HUES48 (cell line): ENCODE data around the gene SLC4A8.

Experiments used
- H3K27ac ChIP-seq: one replicate; pipeline ENCODE4 v1.7.0; 2013; ENCODE audit warnings: low read depth, low read length, inconsistent platforms
- H3K27me3 ChIP-seq: 2 replicates; pipeline ENCODE4 v1.6.1; 2013; ENCODE audit warnings: mild to moderate bottlenecking, low read length; ENCODE audit not compliant: control insufficient read depth, insufficient read depth
- H3K36me3 ChIP-seq: 2 replicates; pipeline ENCODE4 v1.6.1; 2013; ENCODE audit warnings: low read length; ENCODE audit not compliant: control insufficient read depth, insufficient read depth
- H3K4me1 ChIP-seq: 2 replicates; pipeline ENCODE4 v1.6.1; 2013; ENCODE audit warnings: mild to moderate bottlenecking, low read length; ENCODE audit not compliant: control insufficient read depth, insufficient read depth
- H3K4me3 ChIP-seq: 2 replicates; pipeline ENCODE4 v1.5.1; 2013; ENCODE audit warnings: mild to moderate bottlenecking, low read depth, low read length
- H3K9ac ChIP-seq: 2 replicates; pipeline ENCODE4 v1.6.1; 2013; ENCODE audit warnings: mild to moderate bottlenecking, low read depth, low read length, moderate library complexity
- H3K9me3 ChIP-seq: 2 replicates; pipeline ENCODE4 v1.6.1; 2013; ENCODE audit warnings: low read length; ENCODE audit not compliant: control insufficient read depth, insufficient read depth

Gene SLC4A8

GRCh38 chr12:51409846-51410245, 14.8 kb upstream of the SLC4A8 start:
- Histone ChIP-seq H3K9ac (no peak overlapping the region), H3K36me3 (no peaks in the 10 kb centered on the region), H3K4me1 (no peaks in the 10 kb centered on the region), H3K27ac (no peak overlapping the region), H3K9me3 (no peaks in the 10 kb centered on the region), H3K27me3 (no peaks in the 10 kb centered on the region), H3K4me3 (no peak overlapping the region)

- H3K4me3 ChIP-seq = no peak overlapping the region
- H3K27ac ChIP-seq = no peak overlapping the region
- no peaks in the 10 kb centered on the region for H3K27me3 ChIP-seq
- no peak overlapping the region for H3K9ac ChIP-seq
- H3K36me3 ChIP-seq = no peaks in the 10 kb centered on the region
- H3K9me3 ChIP-seq = no peaks in the 10 kb centered on the region
- H3K4me1 ChIP-seq = no peaks in the 10 kb centered on the region
Observed at GRCh38 chr12:51413149-51413548, 11.5 kb upstream of the SLC4A8 start.

GRCh38 chr12:51413791-51414190, 10.8 kb upstream of the SLC4A8 start:
- H3K9ac ChIP-seq = no peak overlapping the region
- H3K9me3 ChIP-seq = no peaks in the 10 kb centered on the region
- H3K27me3 ChIP-seq = no peaks in the 10 kb centered on the region
- no peaks in the 10 kb centered on the region for H3K36me3 ChIP-seq
- H3K27ac ChIP-seq = no peak overlapping the region
- no peak overlapping the region for H3K4me3 ChIP-seq
- H3K4me1 ChIP-seq = peaks cover 2% of the 10 kb centered on the region

- Histone ChIP-seq H3K9ac (no peak overlapping the region), H3K4me1 (peaks cover 17% of the 10 kb centered on the region), H3K27me3 (no peaks in the 10 kb centered on the region), H3K4me3 (no peak overlapping the region), H3K9me3 (no peaks in the 10 kb centered on the region), H3K27ac (no peak overlapping the region), H3K36me3 (no peaks in the 10 kb centered on the region)
Observed at GRCh38 chr12:51415931-51416330, 8.7 kb upstream of the SLC4A8 start.

GRCh38 chr12:51417826-51418225, 6.8 kb upstream of the SLC4A8 start:
- Histone ChIP-seq H3K4me1 (peaks cover 17% of the 10 kb centered on the region), H3K36me3 (no peaks in the 10 kb centered on the region), H3K4me3 (no peak overlapping the region), H3K9me3 (no peaks in the 10 kb centered on the region), H3K27ac (no peak overlapping the region), H3K27me3 (no peaks in the 10 kb centered on the region), H3K9ac (no peak overlapping the region)

GRCh38 chr12:51419425-51420193, 5.0 kb upstream of the SLC4A8 start:
- H3K27me3 ChIP-seq = no peaks in the 10 kb centered on the region
- no peaks in the 10 kb centered on the region for H3K36me3 ChIP-seq
- H3K4me1 ChIP-seq = peaks cover 21% of the 10 kb centered on the region
- H3K4me3 ChIP-seq = no peak overlapping the region
- H3K9me3 ChIP-seq = no peaks in the 10 kb centered on the region
- H3K9ac ChIP-seq = no peak overlapping the region; the same call in 1 of the 2 replicates
- H3K27ac ChIP-seq = no peak overlapping the region

GRCh38 chr12:51421266-51421884, 3.3 kb upstream of the SLC4A8 start:
- no peak overlapping the region for H3K9ac ChIP-seq

GRCh38 chr12:51424094-51424661, 453 bp upstream of the SLC4A8 start:
- no peak overlapping the region for H3K27ac ChIP-seq
- H3K9me3 ChIP-seq = no peaks in the 10 kb centered on the region
- H3K4me3 ChIP-seq = no peak overlapping the region; the same call in 1 of the 2 replicates
- H3K36me3 ChIP-seq = no peaks in the 10 kb centered on the region
- H3K4me1 ChIP-seq = peaks cover 23% of the 10 kb centered on the region
- H3K9ac ChIP-seq = no peak overlapping the region
- no peaks in the 10 kb centered on the region for H3K27me3 ChIP-seq

More at GRCh38 chr12:51421266-51421884, 3.3 kb upstream of the SLC4A8 start:
- no peaks in the 10 kb centered on the region for H3K27me3 ChIP-seq
- peaks cover 29% of the 10 kb centered on the region for H3K4me1 ChIP-seq
- H3K27ac ChIP-seq = no peak overlapping the region
- H3K36me3 ChIP-seq = no peaks in the 10 kb centered on the region
- H3K4me3 ChIP-seq = no peak overlapping the region
- H3K9me3 ChIP-seq = no peaks in the 10 kb centered on the region

- Histone ChIP-seq H3K27ac (no peak overlapping the region), H3K4me1 (peaks cover 18% of the 10 kb centered on the region), H3K4me3 (no peak overlapping the region), H3K9me3 (no peaks in the 10 kb centered on the region), H3K9ac (no peak overlapping the region), H3K27me3 (no peaks in the 10 kb centered on the region), H3K36me3 (no peaks in the 10 kb centered on the region)
Observed at GRCh38 chr12:51428256-51428655, 3.6 kb downstream of the SLC4A8 start.

GRCh38 chr12:51429700-51430099, 5.1 kb downstream of the SLC4A8 start:
- peaks cover 24% of the 10 kb centered on the region for H3K4me1 ChIP-seq
- H3K9ac ChIP-seq = no peak overlapping the region
- H3K27ac ChIP-seq = no peak overlapping the region
- no peak overlapping the region for H3K4me3 ChIP-seq
- no peaks in the 10 kb centered on the region for H3K9me3 ChIP-seq
- no peaks in the 10 kb centered on the region for H3K36me3 ChIP-seq
- no peaks in the 10 kb centered on the region for H3K27me3 ChIP-seq

GRCh38 chr12:51430196-51430895, 5.7 kb downstream of the SLC4A8 start:
- H3K36me3 ChIP-seq = no peaks in the 10 kb centered on the region
- H3K4me3 ChIP-seq = no peak overlapping the region
- H3K27ac ChIP-seq = no peak overlapping the region
- no peaks in the 10 kb centered on the region for H3K27me3 ChIP-seq
- peaks cover 28% of the 10 kb centered on the region for H3K4me1 ChIP-seq
- no peak overlapping the region for H3K9ac ChIP-seq
- no peaks in the 10 kb centered on the region for H3K9me3 ChIP-seq
